LoVo (cell line): ENCODE results near the gene SHROOM4.

Experiments
- DNase-seq: peaks from one replicate; pipeline ENCODE4 v3.0.0-alpha.2; 2016; ENCODE audit warnings: low spot score

SHROOM4 gene

GRCh38 chrX:50618788-50619558 is 195.0 kb downstream of the SHROOM4 start:
- no peak for DNase-seq

- DNase-seq: no peak
Observed at GRCh38 chrX:50617183-50617582, 196.8 kb downstream of the SHROOM4 start.

- DNase-seq: no peak
Observed at GRCh38 chrX:50615570-50616158, 198.3 kb downstream of the SHROOM4 start.

GRCh38 chrX:50614460-50614859 is 199.5 kb downstream of the SHROOM4 start:
- no peak for DNase-seq

- no peak for DNase-seq
Observed at GRCh38 chrX:50613846-50614245, 200.1 kb downstream of the SHROOM4 start.

- no peak for DNase-seq
Observed at GRCh38 chrX:50609796-50610195, 204.2 kb downstream of the SHROOM4 start.

GRCh38 chrX:50606300-50606950 is 207.6 kb downstream of the SHROOM4 start:
- no peak for DNase-seq

GRCh38 chrX:50596056-50596455 is 217.9 kb downstream of the SHROOM4 start:
- no peak for DNase-seq

GRCh38 chrX:50594788-50595187 is 219.2 kb downstream of the SHROOM4 start:
- DNase-seq: no peak

- no peak for DNase-seq
Observed at GRCh38 chrX:50586980-50587379, 227.0 kb downstream of the SHROOM4 start.

- no peak for DNase-seq
Observed at GRCh38 chrX:50586407-50586806, 227.6 kb downstream of the SHROOM4 start.

- no peak for DNase-seq
Observed at GRCh38 chrX:50581405-50581804, 232.6 kb downstream of the SHROOM4 start.

- peak; percentile 48 for DNase-seq
Observed at GRCh38 chrX:50579955-50580354, 234.0 kb downstream of the SHROOM4 start.

GRCh38 chrX:50577326-50577725 is 236.7 kb downstream of the SHROOM4 start:
- DNase-seq: no peak

- DNase-seq: no peak
Observed at GRCh38 chrX:50567636-50568035, 246.4 kb downstream of the SHROOM4 start.

- no peak for DNase-seq
Observed at GRCh38 chrX:50565718-50566117, 248.3 kb downstream of the SHROOM4 start.
